Activated naive CD8-positive, alpha-beta T cell (primary cell): ENCODE results near the gene DIPK1A.
A peak's percentile ranks its signal among the peaks of the same experiment; 100 is the strongest.
"Not testable (repeated sequence)": the region's sequence is repeated elsewhere in the genome, so short reads cannot be mapped to it uniquely, and the experiment has no call there.

Experiments
- H3K27ac Mint-ChIP-seq: one replicate; pipeline ENCODE4 v1.8.0; 2021; ENCODE audit warnings: mixed read lengths
- H3K27me3 Mint-ChIP-seq: one replicate; pipeline ENCODE4 v1.8.0; 2021; ENCODE audit warnings: mixed read lengths
- H3K36me3 Mint-ChIP-seq: one replicate; pipeline ENCODE4 v1.8.0; 2021; ENCODE audit warnings: mixed read lengths
- H3K4me1 Mint-ChIP-seq: one replicate; pipeline ENCODE4 v1.8.0; 2021; ENCODE audit warnings: low read depth, mixed read lengths
- H3K4me3 Mint-ChIP-seq: one replicate; pipeline ENCODE4 v1.8.0; 2021; ENCODE audit warnings: mild to moderate bottlenecking, mixed read lengths
- H3K9me3 Mint-ChIP-seq: one replicate; pipeline ENCODE4 v1.8.0; 2021; ENCODE audit warnings: low read depth, mixed read lengths

Gene DIPK1A

DNA sequence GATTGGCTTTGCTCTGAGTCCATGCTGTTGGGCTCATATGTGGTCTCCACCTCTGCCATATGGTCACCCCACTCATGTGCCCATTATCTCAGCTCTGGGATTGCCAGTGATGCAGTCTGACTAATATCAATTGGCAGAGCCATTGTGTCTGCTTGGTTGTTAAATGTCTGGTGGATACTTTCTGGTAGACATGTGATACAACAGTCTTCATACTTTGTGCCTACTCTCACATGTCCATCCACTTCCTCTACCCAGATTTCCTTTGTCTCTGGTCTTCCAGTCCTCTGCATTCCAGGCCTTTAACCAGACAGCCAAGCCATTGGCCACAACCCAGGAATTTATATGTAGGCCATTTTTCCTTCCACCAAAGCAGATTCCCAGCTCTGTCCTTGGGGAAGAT, 30.8 kb upstream of the DIPK1A start:
- peak overlapping the region; percentile 30 for H3K27ac Mint-ChIP-seq
- H3K36me3 Mint-ChIP-seq: no peaks in the 10 kb centered on the region
- no peaks in the 10 kb centered on the region for H3K27me3 Mint-ChIP-seq
- H3K4me3 Mint-ChIP-seq: no peak overlapping the region
- H3K9me3 Mint-ChIP-seq: no peaks in the 10 kb centered on the region
- H3K4me1 Mint-ChIP-seq: peaks cover 58% of the 10 kb centered on the region

DNA sequence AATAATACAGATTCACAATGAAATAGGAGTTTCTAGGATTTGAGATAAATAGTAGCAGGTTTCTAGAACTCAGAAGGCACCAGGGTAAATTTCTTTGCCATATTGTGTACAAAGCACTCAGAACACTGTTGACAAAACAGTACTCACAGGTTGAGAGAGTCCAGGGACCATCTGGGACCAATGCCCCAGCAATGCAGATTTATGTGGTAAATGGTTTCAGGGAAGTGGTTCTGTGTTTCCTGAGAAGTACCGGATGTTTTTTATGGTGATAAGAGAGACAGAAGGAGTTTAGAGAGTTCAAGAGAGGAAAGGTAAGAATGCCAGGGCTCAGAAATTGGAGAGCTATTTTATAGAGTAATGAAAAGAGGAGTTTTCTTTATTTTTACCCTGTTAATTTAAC, 29.6 kb upstream of the DIPK1A start:
- no peaks in the 10 kb centered on the region for H3K36me3 Mint-ChIP-seq
- peak overlapping the region; percentile 53 for H3K4me3 Mint-ChIP-seq
- peaks cover 58% of the 10 kb centered on the region for H3K4me1 Mint-ChIP-seq
- H3K27ac Mint-ChIP-seq: peak overlapping the region; percentile 81
- H3K27me3 Mint-ChIP-seq: no peaks in the 10 kb centered on the region
- no peaks in the 10 kb centered on the region for H3K9me3 Mint-ChIP-seq

DNA sequence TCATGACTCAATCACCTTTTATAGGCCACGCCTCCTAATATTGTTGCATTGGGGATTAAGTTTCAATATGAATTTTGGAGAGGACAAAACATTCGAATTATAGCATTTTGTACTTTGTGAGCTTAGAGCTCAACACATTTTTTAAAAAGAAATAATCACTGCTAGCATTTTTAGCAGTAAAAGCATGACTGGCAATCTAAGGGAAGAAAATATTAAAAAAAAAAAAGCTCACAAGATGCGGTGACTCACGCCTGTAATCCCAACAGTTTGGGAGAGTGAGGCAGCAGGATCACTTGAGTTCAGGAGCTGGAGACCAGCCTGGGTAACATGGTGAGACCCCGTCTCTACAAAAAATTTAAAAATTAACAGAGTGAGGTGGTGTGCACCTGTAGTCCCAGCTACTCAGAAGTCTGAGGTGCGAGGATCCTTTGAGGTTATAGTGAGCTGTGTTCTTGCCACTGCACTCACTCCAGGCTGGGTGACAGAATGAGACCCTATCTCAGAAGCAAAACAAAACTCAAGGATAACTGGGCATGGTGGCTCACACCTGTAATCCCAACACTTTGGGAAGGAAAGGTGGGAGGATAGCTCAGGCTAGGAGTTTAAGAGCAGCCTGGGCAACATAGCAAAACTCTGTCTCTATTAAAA, 28.8 kb upstream of the DIPK1A start:
- Mint-ChIP-seq H3K4me1 (peaks cover 58% of the 10 kb centered on the region), H3K27ac (peak overlapping the region; percentile 81), H3K4me3 (peak overlapping the region; percentile 51), H3K9me3 (no peaks in the 10 kb centered on the region), H3K27me3 (no peaks in the 10 kb centered on the region), H3K36me3 (no peaks in the 10 kb centered on the region)

DNA sequence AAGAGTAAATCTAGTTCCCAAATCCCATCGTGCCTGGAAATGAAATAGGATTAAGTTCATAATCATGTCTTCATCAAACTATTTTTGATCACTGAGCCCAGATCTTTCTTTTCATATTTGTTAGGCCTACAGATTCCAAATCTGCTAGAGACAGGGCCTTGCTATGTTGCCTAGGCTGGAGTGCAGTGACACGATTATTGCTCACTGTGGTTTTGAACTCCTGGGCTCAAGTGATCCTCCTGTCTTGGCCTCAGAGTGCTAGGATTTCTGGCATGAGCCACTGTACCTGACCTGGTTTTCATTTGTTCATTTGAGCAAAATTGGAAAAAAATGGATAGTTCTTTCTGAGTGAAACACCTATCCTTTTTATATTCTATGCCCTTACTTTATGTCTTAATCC, 28.0 kb upstream of the DIPK1A start:
- Mint-ChIP-seq H3K4me1 (peaks cover 58% of the 10 kb centered on the region), H3K36me3 (no peaks in the 10 kb centered on the region), H3K27me3 (no peaks in the 10 kb centered on the region), H3K9me3 (no peaks in the 10 kb centered on the region), H3K27ac (peak overlapping the region; percentile 42), H3K4me3 (no peak overlapping the region)

DNA sequence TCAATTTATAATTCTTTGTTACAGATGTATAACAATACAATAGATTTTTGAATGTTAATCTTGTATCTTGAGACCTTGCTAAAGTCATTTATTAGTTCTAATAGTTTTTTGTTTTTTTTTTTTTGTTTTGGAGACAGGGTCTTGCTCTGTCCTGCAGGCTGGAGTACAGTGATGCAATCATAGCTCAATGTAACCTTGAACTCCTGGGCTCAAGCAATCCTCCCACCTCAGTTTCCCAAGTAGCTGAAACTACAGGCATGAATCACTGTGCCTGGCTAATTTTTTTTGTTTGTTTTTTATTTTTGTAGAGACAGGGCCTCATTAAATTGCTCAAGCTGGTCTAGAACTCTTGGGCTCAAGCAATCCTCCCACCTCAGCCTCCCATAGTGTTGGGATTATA, 26.2 kb upstream of the DIPK1A start:
- H3K27ac Mint-ChIP-seq: no peak overlapping the region
- H3K36me3 Mint-ChIP-seq: peaks cover 3% of the 10 kb centered on the region
- H3K4me1 Mint-ChIP-seq: peaks cover 41% of the 10 kb centered on the region
- no peaks in the 10 kb centered on the region for H3K27me3 Mint-ChIP-seq
- H3K4me3 Mint-ChIP-seq: no peak overlapping the region
- peaks cover 3% of the 10 kb centered on the region for H3K9me3 Mint-ChIP-seq

DNA sequence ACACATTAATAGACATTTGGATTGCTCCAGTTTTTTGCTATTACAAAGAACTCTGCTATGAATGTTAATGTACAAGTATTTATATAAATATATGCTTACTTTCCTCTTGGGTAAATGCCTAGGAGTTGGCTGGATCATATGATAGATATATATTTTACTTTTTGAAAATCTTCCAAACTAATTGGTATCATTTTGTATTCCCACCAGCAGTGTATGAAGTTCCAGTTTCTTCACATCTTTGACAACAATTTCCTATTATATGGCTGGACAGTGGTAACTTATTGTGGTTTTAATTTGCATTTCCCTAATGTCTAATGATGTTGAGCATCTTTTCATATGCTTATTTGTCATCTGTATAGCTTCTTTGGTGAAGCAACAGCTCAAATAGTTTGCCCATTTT, 23.8 kb upstream of the DIPK1A start:
- peaks cover 35% of the 10 kb centered on the region for H3K4me1 Mint-ChIP-seq
- no peak overlapping the region for H3K27ac Mint-ChIP-seq
- H3K27me3 Mint-ChIP-seq: no peaks in the 10 kb centered on the region
- H3K36me3 Mint-ChIP-seq: peaks cover 3% of the 10 kb centered on the region
- peaks cover 3% of the 10 kb centered on the region for H3K9me3 Mint-ChIP-seq
- no peak overlapping the region for H3K4me3 Mint-ChIP-seq

DNA sequence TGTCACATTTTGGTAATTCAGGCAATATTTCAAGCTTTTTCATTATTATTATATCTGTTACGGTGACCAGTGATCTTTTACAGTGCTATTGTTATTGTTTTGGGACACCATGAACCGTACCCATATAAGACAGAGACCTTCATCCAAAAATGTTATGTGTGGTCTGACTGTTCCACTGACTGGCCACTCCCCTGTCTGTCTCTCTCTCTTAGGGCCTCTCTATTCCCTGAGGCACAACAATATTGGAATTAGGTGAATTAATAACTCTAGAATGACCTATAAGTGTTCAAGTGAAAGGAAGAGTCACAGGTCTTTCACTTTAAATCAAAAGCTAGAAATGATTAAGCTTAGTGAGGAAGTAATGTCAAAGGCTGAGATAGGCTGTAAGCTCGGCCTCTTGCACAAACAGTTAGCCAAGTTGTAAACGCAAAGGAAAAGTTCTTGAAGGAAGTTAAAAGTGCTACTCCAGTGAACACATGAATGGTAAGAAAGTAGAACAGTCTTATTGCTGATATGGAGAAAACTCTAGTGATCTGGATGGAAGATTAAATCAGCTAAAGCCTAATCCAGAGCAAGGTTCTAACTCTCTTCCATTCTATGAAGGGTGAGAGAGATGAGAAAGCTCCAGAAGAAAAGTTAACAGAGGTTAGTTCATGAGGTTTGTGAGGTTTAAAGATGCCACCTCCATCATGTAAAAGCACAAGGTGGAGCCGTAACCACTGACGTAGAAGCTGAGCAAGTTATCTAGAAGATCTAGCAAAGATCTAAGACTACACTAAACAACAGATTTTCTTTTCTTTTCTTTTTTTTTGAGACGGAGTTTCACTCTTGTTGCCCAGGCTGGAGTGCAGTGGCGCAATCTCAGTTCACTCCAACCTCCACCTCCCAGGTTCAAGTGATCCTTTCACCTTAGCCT, 19.7 kb upstream of the DIPK1A start:
- peaks cover 5% of the 10 kb centered on the region for H3K36me3 Mint-ChIP-seq
- no peaks in the 10 kb centered on the region for H3K27me3 Mint-ChIP-seq
- peaks cover 3% of the 10 kb centered on the region for H3K9me3 Mint-ChIP-seq
- peak overlapping the region; percentile 92 for H3K27ac Mint-ChIP-seq
- H3K4me3 Mint-ChIP-seq: peak overlapping the region; percentile 74
- peaks cover 37% of the 10 kb centered on the region for H3K4me1 Mint-ChIP-seq

DNA sequence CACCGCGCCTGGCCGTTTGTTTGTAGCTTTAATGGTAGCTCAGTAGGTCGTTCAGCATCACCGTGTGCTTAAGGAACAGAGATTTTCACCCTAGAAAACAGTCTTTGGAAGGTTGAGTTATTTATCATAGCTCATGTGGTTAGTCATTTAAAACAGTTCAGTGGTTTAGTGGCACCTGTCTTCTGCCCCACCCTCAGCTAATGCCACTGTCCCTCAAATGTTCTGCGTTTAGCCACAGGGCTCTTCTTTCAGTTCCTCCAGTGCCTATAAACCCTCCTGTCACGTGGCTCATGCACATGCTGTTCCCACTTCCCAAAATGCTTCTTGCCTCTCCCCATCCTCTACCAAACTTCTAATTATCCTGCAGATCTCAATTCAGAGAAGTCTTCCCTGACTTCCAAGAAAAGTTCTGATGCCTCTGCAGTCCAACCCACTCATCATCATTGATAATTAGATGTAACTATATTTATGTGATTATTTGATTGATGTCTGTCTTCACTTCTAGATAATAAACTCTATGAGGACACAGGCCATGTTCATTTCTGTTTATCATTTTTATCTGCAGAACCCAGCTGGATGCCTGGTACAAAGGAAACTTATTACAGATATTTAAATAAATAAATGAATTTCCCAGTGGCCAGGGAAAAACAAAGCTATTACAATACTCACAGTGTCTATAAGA, 14.4 kb upstream of the DIPK1A start:
- H3K4me1 Mint-ChIP-seq: peaks cover 53% of the 10 kb centered on the region
- H3K4me3 Mint-ChIP-seq: no peak overlapping the region
- H3K9me3 Mint-ChIP-seq: no peaks in the 10 kb centered on the region
- H3K27ac Mint-ChIP-seq: peak overlapping the region; percentile 48
- peaks cover 2% of the 10 kb centered on the region for H3K36me3 Mint-ChIP-seq
- H3K27me3 Mint-ChIP-seq: no peaks in the 10 kb centered on the region

DNA sequence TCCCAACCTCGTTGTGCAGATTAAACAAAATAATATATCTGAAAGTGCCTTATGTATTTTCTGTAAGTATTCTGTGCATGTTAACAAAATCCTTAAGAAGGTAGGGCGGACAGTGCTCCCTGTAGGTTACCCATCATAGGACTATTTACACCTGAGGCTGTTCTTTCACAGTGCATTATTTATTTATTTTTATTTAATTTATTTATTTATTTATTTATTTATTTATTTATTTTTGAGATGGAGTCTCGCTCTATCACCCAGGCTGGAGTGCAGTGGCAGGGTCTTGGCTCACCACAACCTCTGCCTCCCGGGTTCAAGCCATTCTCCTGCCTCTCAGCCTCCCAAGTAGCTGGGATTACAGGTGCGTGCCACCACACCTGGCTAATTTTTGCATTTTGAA, 12.8 kb upstream of the DIPK1A start:
- H3K36me3 Mint-ChIP-seq, H3K27ac Mint-ChIP-seq, H3K9me3 Mint-ChIP-seq, H3K27me3 Mint-ChIP-seq, H3K4me3 Mint-ChIP-seq: not testable (repeated sequence)
- H3K4me1 Mint-ChIP-seq: peaks cover 50% of the 10 kb centered on the region

DNA sequence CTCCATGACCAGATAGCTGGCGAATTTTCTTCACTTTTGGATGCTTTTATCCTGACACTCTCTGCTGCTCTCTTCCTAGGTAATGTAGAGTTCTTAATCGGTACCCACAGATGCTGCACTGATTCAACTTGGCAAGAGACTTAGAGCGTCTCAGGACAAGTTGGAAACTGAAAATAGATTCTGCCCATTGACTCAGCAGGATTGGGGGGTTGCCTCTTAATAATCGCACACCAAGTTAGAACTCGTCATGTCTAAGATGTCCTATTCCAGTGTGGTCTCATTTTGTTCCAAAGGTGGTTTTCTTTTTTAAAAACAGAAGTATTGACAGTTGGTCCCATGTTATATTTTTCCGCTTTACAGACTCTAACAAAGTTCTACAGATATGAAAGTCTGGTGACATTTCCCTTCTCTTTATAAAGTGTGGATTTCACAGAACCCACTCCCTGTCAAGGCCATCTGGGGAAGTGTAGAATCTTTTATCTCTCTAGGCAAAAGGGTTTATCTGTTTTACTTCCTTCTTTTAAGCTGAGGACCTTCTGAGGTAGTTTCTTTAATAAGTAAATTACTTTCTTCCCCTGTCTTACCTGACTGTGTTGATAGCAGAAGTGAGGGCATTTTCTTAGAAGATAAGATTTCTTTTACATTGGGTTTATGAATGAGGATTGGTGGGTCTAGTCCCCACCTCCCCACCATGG, 12.1 kb upstream of the DIPK1A start:
- H3K36me3 Mint-ChIP-seq: peaks cover 2% of the 10 kb centered on the region
- H3K27me3 Mint-ChIP-seq: no peaks in the 10 kb centered on the region
- H3K4me3 Mint-ChIP-seq: peak overlapping the region; percentile 17
- H3K4me1 Mint-ChIP-seq: peaks cover 55% of the 10 kb centered on the region
- no peaks in the 10 kb centered on the region for H3K9me3 Mint-ChIP-seq
- peak overlapping the region; percentile 56 for H3K27ac Mint-ChIP-seq

DNA sequence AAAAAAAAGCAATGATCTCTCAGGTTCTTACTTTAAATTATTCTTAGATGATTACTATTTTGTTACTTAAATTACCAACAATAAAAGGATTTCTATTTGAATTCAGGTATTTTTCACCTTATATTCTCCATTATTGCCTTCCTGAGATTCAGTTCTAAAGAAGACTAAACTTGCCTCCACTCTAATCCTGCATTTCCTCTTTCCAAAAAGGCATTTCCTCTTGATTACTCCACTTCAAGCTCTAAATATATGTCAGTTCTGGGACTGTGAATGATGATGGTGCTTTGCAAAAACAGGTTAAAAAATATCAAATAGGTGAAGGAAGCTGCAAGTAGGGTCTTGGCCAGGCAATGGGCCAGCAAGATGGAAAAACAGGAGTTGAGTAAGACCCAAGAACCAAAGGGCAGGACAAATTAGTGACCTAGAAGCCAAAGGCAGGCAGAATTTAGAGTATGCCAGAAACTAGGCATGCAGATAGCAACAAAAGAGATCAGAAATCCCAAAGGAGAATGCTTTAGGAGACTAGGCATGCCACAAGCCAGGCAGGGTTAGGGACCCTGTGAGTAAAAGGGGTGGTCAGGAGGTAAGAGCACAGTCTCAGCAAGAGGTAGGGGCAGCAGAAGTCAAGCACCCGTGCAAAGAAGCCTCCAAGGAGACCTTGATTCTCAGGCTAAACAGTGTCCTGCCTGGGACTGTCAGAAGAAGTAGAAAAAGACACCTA, 11.3 kb upstream of the DIPK1A start:
- no peaks in the 10 kb centered on the region for H3K9me3 Mint-ChIP-seq
- peaks cover 57% of the 10 kb centered on the region for H3K4me1 Mint-ChIP-seq
- H3K4me3 Mint-ChIP-seq: peak overlapping the region; percentile 10
- H3K27ac Mint-ChIP-seq: peak overlapping the region; percentile 28
- H3K36me3 Mint-ChIP-seq: no peaks in the 10 kb centered on the region
- no peaks in the 10 kb centered on the region for H3K27me3 Mint-ChIP-seq

DNA sequence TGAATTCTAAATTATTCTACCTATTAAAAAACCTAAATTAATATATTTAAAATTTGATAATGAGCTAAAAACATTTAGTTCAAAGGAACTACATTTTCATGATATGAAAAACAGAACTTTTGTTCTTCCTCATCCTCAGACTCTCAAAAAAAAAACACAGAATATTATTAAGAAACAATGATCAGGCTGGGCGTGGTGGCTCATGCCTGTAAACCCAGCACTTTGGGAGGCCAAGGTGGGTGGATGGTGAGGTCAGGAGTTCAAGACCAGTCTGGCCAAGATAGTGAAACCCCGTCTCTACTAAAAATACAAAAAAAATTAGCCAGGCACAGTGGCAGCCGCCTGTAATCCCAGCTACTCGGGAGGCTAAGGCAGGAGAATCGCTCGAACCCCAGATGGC, 10.7 kb upstream of the DIPK1A start:
- not testable (repeated sequence) for H3K27me3 Mint-ChIP-seq, H3K4me3 Mint-ChIP-seq, H3K9me3 Mint-ChIP-seq, H3K27ac Mint-ChIP-seq, H3K36me3 Mint-ChIP-seq
- H3K4me1 Mint-ChIP-seq: peaks cover 51% of the 10 kb centered on the region

DNA sequence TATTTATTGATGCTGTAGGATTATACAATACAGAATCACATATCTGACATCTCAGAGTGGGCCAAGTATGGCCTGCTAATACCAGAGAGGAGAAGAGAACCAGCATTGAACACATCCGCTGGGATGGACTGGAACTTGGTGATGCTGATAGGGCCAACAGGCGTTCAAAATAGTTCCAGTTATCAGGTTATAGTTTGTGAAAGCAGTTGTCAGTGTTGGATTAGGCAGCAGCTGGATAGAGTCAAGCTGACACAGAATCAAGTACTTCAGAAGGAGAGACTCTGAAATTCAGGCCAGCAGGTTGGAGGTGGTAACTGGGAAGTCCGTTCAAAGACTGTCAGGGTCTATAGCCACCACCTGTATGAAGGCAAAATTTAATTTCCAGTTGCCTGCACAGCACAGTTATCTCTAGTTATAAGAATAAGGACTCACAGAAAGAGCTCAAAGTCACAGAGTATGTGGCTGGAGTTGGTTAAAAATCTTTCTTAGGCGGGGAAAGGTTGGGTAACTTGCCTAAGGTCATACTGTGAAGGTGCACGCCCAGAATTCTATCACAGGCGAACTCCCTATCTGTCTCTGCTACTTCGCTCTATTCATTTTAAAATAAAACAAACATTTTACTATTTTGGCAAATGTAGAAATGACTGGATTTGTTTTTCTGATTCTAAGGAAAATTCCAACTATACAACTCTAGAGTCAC, 9.9 kb upstream of the DIPK1A start:
- H3K4me3 Mint-ChIP-seq: no peak overlapping the region
- no peak overlapping the region for H3K27ac Mint-ChIP-seq
- no peaks in the 10 kb centered on the region for H3K9me3 Mint-ChIP-seq
- H3K27me3 Mint-ChIP-seq: no peaks in the 10 kb centered on the region
- H3K36me3 Mint-ChIP-seq: no peaks in the 10 kb centered on the region
- H3K4me1 Mint-ChIP-seq: peaks cover 44% of the 10 kb centered on the region

DNA sequence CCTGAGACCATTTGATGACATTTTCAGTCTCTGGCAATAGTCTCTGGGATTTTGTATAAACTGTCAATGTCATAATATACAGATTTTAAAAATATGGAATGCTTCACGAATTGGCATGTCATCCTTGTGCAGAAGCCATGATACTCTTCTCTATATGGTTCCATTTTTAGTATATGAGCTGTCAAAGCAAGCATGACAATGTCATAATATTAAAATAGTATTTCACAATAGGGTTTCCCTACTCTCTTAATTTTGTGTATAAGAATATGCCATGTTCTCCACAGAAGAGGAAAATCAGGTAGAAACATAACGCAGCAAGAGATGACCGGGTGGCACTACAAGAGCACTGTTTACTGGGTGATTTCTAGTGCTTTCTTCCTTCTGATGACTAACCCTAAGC, 8.3 kb upstream of the DIPK1A start:
- Mint-ChIP-seq H3K27me3 (no peaks in the 10 kb centered on the region), H3K27ac (no peak overlapping the region), H3K4me1 (peaks cover 35% of the 10 kb centered on the region), H3K9me3 (no peaks in the 10 kb centered on the region), H3K4me3 (no peak overlapping the region), H3K36me3 (no peaks in the 10 kb centered on the region)
